ENCODE data around the gene KANSL1. TPM values are rescaled to one million over a fixed set of nuclear protein-coding genes. Genes with fewer than 3 reads are reported as not detected.
A peak's percentile ranks its signal among the peaks of the same experiment; 100 is the strongest.

Gene KANSL1
- polyA plus RNA-seq, 1 of the 3 experiments (the other 2 are of a cell fraction), result 10.0 TPM

DNA sequence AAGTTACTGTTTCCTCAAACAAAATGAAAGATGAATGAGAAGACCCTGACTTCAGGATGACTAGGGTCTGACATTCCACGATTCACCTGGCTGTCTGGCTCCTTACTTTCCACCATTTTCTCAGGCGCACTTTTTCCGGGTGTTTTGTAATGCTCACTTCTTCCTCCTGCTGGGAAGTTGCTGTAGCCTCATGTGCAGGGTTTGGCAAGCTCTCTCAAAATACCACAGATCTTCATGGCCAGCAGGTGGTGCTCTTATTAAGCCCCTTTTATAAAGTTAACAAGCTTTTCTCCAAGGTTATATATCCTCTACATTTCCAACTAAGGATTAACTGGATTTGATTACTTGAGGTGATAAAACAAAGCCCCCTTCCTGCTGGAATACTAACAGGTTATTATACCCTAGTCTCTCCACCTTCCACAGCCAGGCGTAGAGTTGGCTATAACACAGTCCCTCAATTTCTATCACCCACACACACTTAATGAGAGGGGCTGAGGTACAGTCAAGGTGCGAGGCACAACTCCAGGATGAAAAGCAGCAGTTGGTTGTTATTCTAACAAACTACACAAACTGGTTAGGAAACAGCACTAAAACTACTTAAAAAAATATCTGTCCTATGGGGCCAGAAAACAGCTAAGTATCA lies 148.8 kb downstream of the KANSL1 start:
- no peak overlapping the region for H3K4me3 ChIP-seq (ENCODE audit: low read depth in 2 of 2, low read length in 1 of 2)
- 54% methylated on average over 5 of the region's 5 CpGs for WGBS (ENCODE audit: low lambda C conversion rate)
- H3K9me3 ChIP-seq, result no peaks in the 10 kb centered on the region
- H3K9ac ChIP-seq, result no peak overlapping the region
- no peak overlapping the region for H2AFZ ChIP-seq (ENCODE audit: low read depth)
- TF ChIP-seq, protein P1, sequence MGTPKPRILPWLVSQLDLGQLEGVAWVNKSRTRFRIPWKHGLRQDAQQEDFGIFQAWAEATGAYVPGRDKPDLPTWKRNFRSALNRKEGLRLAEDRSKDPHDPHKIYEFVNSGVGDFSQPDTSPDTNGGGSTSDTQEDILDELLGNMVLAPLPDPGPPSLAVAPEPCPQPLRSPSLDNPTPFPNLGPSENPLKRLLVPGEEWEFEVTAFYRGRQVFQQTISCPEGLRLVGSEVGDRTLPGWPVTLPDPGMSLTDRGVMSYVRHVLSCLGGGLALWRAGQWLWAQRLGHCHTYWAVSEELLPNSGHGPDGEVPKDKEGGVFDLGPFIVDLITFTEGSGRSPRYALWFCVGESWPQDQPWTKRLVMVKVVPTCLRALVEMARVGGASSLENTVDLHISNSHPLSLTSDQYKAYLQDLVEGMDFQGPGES (IDR thresholded peaks at IDR 0.05; ENCODE audit: low read depth, low read length), result no peak
- TF ChIP-seq, protein P2, sequence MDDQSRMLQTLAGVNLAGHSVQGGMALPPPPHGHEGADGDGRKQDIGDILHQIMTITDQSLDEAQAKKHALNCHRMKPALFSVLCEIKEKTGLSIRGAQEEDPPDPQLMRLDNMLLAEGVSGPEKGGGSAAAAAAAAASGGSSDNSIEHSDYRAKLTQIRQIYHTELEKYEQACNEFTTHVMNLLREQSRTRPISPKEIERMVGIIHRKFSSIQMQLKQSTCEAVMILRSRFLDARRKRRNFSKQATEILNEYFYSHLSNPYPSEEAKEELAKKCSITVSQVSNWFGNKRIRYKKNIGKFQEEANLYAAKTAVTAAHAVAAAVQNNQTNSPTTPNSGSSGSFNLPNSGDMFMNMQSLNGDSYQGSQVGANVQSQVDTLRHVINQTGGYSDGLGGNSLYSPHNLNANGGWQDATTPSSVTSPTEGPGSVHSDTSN (IDR thresholded peaks at IDR 0.05), result no peak
- TF ChIP-seq JUND (IDR thresholded peaks at IDR 0.05), result no peak
- peak; percentile 65; the same call in 1 of the 2 replicates for TF ChIP-seq YY1 (IDR thresholded peaks at IDR 0.05; ENCODE audit: low read depth)
- TF ChIP-seq CHD2 (IDR thresholded peaks at IDR 0.05; ENCODE audit: low read length, partially characterized antibody), result peak; percentile 55
- TF ChIP-seq, protein P3, sequence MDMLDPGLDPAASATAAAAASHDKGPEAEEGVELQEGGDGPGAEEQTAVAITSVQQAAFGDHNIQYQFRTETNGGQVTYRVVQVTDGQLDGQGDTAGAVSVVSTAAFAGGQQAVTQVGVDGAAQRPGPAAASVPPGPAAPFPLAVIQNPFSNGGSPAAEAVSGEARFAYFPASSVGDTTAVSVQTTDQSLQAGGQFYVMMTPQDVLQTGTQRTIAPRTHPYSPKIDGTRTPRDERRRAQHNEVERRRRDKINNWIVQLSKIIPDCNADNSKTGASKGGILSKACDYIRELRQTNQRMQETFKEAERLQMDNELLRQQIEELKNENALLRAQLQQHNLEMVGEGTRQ (IDR thresholded peaks at IDR 0.05; ENCODE audit: borderline replicate concordance, low read depth, low read length), result no peak
- TF ChIP-seq MXI1 (IDR thresholded peaks at IDR 0.05; ENCODE audit: low read depth, low read length), result peak; percentile 48; the same call in 1 of the 2 replicates
- TF ChIP-seq, protein P4, sequence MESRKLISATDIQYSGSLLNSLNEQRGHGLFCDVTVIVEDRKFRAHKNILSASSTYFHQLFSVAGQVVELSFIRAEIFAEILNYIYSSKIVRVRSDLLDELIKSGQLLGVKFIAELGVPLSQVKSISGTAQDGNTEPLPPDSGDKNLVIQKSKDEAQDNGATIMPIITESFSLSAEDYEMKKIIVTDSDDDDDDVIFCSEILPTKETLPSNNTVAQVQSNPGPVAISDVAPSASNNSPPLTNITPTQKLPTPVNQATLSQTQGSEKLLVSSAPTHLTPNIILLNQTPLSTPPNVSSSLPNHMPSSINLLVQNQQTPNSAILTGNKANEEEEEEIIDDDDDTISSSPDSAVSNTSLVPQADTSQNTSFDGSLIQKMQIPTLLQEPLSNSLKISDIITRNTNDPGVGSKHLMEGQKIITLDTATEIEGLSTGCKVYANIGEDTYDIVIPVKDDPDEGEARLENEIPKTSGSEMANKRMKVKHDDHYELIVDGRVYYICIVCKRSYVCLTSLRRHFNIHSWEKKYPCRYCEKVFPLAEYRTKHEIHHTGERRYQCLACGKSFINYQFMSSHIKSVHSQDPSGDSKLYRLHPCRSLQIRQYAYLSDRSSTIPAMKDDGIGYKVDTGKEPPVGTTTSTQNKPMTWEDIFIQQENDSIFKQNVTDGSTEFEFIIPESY (IDR thresholded peaks at IDR 0.05; ENCODE audit: borderline replicate concordance, low read depth), result no peak
- peak; percentile 43; the same call in 1 of the 2 replicates for TF ChIP-seq NFIC (IDR thresholded peaks at IDR 0.05; ENCODE audit: borderline replicate concordance)
- 0 out of 2 replicates have a peak, but pooled peaks have one; percentile 79 for TF ChIP-seq SIN3A (IDR thresholded peaks at IDR 0.05; ENCODE audit: borderline replicate concordance, low read depth, low read length)
- peak; percentile 83 for TF ChIP-seq RAD21 (IDR thresholded peaks at IDR 0.05; ENCODE audit: low read length)
- peak; percentile 15; the same call in 1 of the 2 replicates for TF ChIP-seq RFX5 (IDR thresholded peaks at IDR 0.05; ENCODE audit: low read length)
- TF ChIP-seq, protein P5, sequence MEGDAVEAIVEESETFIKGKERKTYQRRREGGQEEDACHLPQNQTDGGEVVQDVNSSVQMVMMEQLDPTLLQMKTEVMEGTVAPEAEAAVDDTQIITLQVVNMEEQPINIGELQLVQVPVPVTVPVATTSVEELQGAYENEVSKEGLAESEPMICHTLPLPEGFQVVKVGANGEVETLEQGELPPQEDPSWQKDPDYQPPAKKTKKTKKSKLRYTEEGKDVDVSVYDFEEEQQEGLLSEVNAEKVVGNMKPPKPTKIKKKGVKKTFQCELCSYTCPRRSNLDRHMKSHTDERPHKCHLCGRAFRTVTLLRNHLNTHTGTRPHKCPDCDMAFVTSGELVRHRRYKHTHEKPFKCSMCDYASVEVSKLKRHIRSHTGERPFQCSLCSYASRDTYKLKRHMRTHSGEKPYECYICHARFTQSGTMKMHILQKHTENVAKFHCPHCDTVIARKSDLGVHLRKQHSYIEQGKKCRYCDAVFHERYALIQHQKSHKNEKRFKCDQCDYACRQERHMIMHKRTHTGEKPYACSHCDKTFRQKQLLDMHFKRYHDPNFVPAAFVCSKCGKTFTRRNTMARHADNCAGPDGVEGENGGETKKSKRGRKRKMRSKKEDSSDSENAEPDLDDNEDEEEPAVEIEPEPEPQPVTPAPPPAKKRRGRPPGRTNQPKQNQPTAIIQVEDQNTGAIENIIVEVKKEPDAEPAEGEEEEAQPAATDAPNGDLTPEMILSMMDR (IDR thresholded peaks at IDR 0.05), result peak; percentile 99
- peak; percentile 86 for TF ChIP-seq SMC3 (IDR thresholded peaks at IDR 0.05; ENCODE audit: low read depth, low read length)
- TF ChIP-seq RCOR1 (IDR thresholded peaks at IDR 0.05; ENCODE audit: low read length), result 0 out of 2 replicates have a peak, but pooled peaks have one; percentile 42
- DNase-seq, result peak; percentile 70
- peaks cover 18% of the 10 kb centered on the region for H3F3A ChIP-seq (replicated peaks; ENCODE audit: insufficient read depth)
- H4K20me1 ChIP-seq (ENCODE audit: insufficient read depth), result 0 out of 2 replicates have a peak, but pooled peaks cover 8% of the 10 kb centered on the region
- peaks cover 4 to 10% of the 10 kb centered on the region in 2 experiments; a peak in 3 of 4 replicates for H3K4me1 ChIP-seq (ENCODE audit: control insufficient read depth in 1 of 2, insufficient read depth in 2 of 2, low read depth in 1 of 2, low read length in 1 of 2)
- peaks cover 40% of the 10 kb centered on the region for H3K79me2 ChIP-seq (ENCODE audit: insufficient read depth)
- ChIA-PET CTCF (interaction anchor here (0.6 to 4.7 kb wide), 65 partner anchors 9 to 470 kb away, joined by 3 to 58 read pairs (median 4); partner anchors contain the start of gene KANSL1), POLR2A (interaction anchor here (1.1 kb wide), 1 partner anchor 149 kb away, joined by 5 read pairs; the partner anchor contains the start of gene KANSL1)
- no peaks in the 10 kb centered on the region for H3K27me3 ChIP-seq (ENCODE audit: insufficient read depth)
- H3K9me2 ChIP-seq, result no peaks in the 10 kb centered on the region
- no peak overlapping the region for H3K4me2 ChIP-seq
- H3K27ac ChIP-seq (ENCODE audit: low read depth in 2 of 2, low read length in 1 of 2), result peak overlapping the region; percentile 2 to 9; a peak in 1 of 4 replicates
- peaks cover 69 to 76% of the 10 kb centered on the region in 2 experiments for H3K36me3 ChIP-seq (replicated peaks in 1 of 2; ENCODE audit: control insufficient read depth in 1 of 2, insufficient read depth in 2 of 2, low read length in 1 of 2)
